NAMALWA (cell line): ENCODE results near the gene GMEB2.
"Not testable (repeated sequence)": the region's sequence is repeated elsewhere in the genome, so short reads cannot be mapped to it uniquely, and the experiment has no call there.

Experiments
- DNase-seq: peaks from one replicate; pipeline ENCODE4 v3.0.0-alpha.2; 2015; ENCODE audit warnings: low spot score

The GMEB2 gene

GRCh38 chr20:63626424-63627128, at the start of gene GMEB2:
GMEB2 (minus strand) TSS chr20:63627101; CDS start chr20:63619397, 7,704 bp downstream.
- no peak for DNase-seq

- no peak for DNase-seq
Observed at GRCh38 chr20:63675681-63676368, 48.9 kb upstream of the GMEB2 start.

GRCh38 chr20:63673951-63674350, 47.0 kb upstream of the GMEB2 start:
- no peak for DNase-seq

GRCh38 chr20:63672666-63673065, 45.8 kb upstream of the GMEB2 start:
- no peak for DNase-seq

- not testable (repeated sequence) for DNase-seq
Observed at GRCh38 chr20:63671695-63672094, 44.8 kb upstream of the GMEB2 start.

- DNase-seq = no peak
Observed at GRCh38 chr20:63668351-63668750, 41.5 kb upstream of the GMEB2 start.

GRCh38 chr20:63667858-63668257, 41.0 kb upstream of the GMEB2 start:
- no peak for DNase-seq

- no peak for DNase-seq
Observed at GRCh38 chr20:63665708-63666107, 38.8 kb upstream of the GMEB2 start.

- DNase-seq = no peak
Observed at GRCh38 chr20:63664861-63665594, 38.1 kb upstream of the GMEB2 start.

GRCh38 chr20:63664143-63664851, 37.4 kb upstream of the GMEB2 start:
- DNase-seq = no peak

GRCh38 chr20:63663332-63664066, 36.6 kb upstream of the GMEB2 start:
- DNase-seq = no peak

- no peak for DNase-seq
Observed at GRCh38 chr20:63662813-63663189, 35.9 kb upstream of the GMEB2 start.

GRCh38 chr20:63661959-63662812, 35.3 kb upstream of the GMEB2 start:
- no peak for DNase-seq

- DNase-seq = no peak
Observed at GRCh38 chr20:63661108-63661507, 34.2 kb upstream of the GMEB2 start.

- no peak for DNase-seq
Observed at GRCh38 chr20:63660622-63661021, 33.7 kb upstream of the GMEB2 start.

- not testable (repeated sequence) for DNase-seq
Observed at GRCh38 chr20:63660174-63660573, 33.3 kb upstream of the GMEB2 start.

GRCh38 chr20:63659370-63659769, 32.5 kb upstream of the GMEB2 start:
- no peak for DNase-seq

- no peak for DNase-seq
Observed at GRCh38 chr20:63658749-63659187, 31.9 kb upstream of the GMEB2 start.

GRCh38 chr20:63657937-63658748, 31.2 kb upstream of the GMEB2 start, which contains the start of gene RTEL1:
RTEL1 (plus strand) TSS chr20:63658312; CDS start chr20:63659403, 1,091 bp downstream.
- DNase-seq = peak; percentile 89
